ENCODE results near the gene ASCC1. TPM values are rescaled to one million over a fixed set of nuclear protein-coding genes. Genes with fewer than 3 reads are reported as not detected.

The ASCC1 gene
- total and polyA plus RNA-seq, 2 of the 13 experiments (the other 11 are each of a cell fraction or from before 2014, with no cell fraction given), result 21.6 to 30.1 TPM

GRCh38 chr10:72068901-72069446 is 147.1 kb downstream of the ASCC1 start (continued):
- TF ChIP-seq ZNF121 (CRISPR knock-in tag; IDR thresholded peaks at IDR 0.05) (peak; percentile 62; the same call in 1 of the 2 replicates), ZBTB10 (CRISPR knock-in tag; IDR thresholded peaks at IDR 0.05; ENCODE audit: borderline replicate concordance) (no peak), HMGXB4 (CRISPR knock-in tag; IDR thresholded peaks at IDR 0.05; ENCODE audit: borderline replicate concordance in 1 of 2, low read depth in 1 of 2) (no peak), ZNF33A (CRISPR knock-in tag; IDR thresholded peaks at IDR 0.05; ENCODE audit: borderline replicate concordance) (no peak), XBP1 (CRISPR knock-in tag; IDR thresholded peaks at IDR 0.05) (no peak), KLF6 (CRISPR knock-in tag; IDR thresholded peaks at IDR 0.05) (no peak), ZC3H4 (CRISPR knock-in tag; IDR thresholded peaks at IDR 0.05; ENCODE audit: borderline replicate concordance) (no peak), ARID2 (CRISPR knock-in tag; IDR thresholded peaks at IDR 0.05; ENCODE audit: borderline replicate concordance) (no peak), BRF2 (CRISPR knock-in tag; IDR thresholded peaks at IDR 0.05) (no peak), PHF21A (CRISPR knock-in tag; IDR thresholded peaks at IDR 0.05) (peak; percentile 71), TFDP2 (CRISPR knock-in tag; IDR thresholded peaks at IDR 0.05) (no peak; the same call in 1 of the 2 replicates), ZKSCAN8 (CRISPR knock-in tag; IDR thresholded peaks at IDR 0.05; ENCODE audit: borderline replicate concordance) (no peak), ZNF263 (CRISPR knock-in tag; IDR thresholded peaks at IDR 0.05) (no peak), ZNF446 (CRISPR knock-in tag; IDR thresholded peaks at IDR 0.05) (no peak), NR1H2 (CRISPR knock-in tag; IDR thresholded peaks at IDR 0.05; ENCODE audit: borderline replicate concordance, low read depth) (no peak), JUNB (CRISPR knock-in tag; IDR thresholded peaks at IDR 0.05; ENCODE audit: borderline replicate concordance) (0 out of 2 replicates have a peak, but pooled peaks have one; percentile 38), KMT2A (CRISPR knock-in tag; IDR thresholded peaks at IDR 0.05) (peak; percentile 31; the same call in 1 of the 2 replicates), ZFP1 (CRISPR knock-in tag; IDR thresholded peaks at IDR 0.05) (peak; percentile 35; the same call in 1 of the 2 replicates), NFKBIZ (CRISPR knock-in tag; IDR thresholded peaks at IDR 0.05) (0 out of 2 replicates have a peak, but pooled peaks have one; percentile 23), IKZF4 (CRISPR knock-in tag; IDR thresholded peaks at IDR 0.05; ENCODE audit: borderline replicate concordance, low read depth, not compliant biosample characterization) (no peak), PHB2 (IDR thresholded peaks at IDR 0.05; ENCODE audit: partially characterized antibody) (no peak), RBAK (CRISPR knock-in tag; IDR thresholded peaks at IDR 0.05) (no peak), LCORL (IDR thresholded peaks at IDR 0.05) (no peak), LCORL (CRISPR knock-in tag; IDR thresholded peaks at IDR 0.05) (peak; percentile 95)

Measured in HepG2 (cell line).